GM18499 (cell line): ENCODE data around the gene UBE3C.

Experiments
- ATAC-seq: cut with Tn5 transposase; IDR thresholded peaks from one replicate; pipeline ENCODE4 v1.9.1; 2021; ENCODE audit warnings: moderate number of reproducible peaks; ENCODE audit not compliant: insufficient read depth, unreplicated experiment

UBE3C gene

GRCh38 chr7:157313645-157314044, 174.9 kb downstream of the UBE3C start:
- no peak for ATAC-seq

- ATAC-seq, result no peak
These were observed 179.4 kb downstream of the UBE3C start for GRCh38 chr7:157318015-157318706.
